Omental fat pad (tissue), 4 donors: ENCODE data around the gene CRIP1. TPM values are rescaled to one million over a fixed set of nuclear protein-coding genes. Genes with fewer than 3 reads are reported as not detected.

Source experiments
- ATAC-seq: fragments of 150-250 bp; one replicate; pipeline ENCODE4 v1.9.1; 2016; ENCODE audit warnings: mild to moderate bottlenecking, moderate library complexity; ENCODE audit not compliant: low FRiP score
- DNase-seq: peaks from one replicate; pipeline ENCODE4 v3.0.0-alpha.2; 2019; ENCODE audit warnings: low spot score
- total RNA-seq, 4 donors: library from RNA; depleted of rRNA; stranded (reverse); fragments of >200 nt; gene quantifications; one replicate each; pipeline ENCODE4 v1.1.0, GENCODE V29; 2016
- TF ChIP-seq, protein P1 (sequence below), 3 donors: fragments of 450-650 bp; IDR thresholded peaks; one replicate each; pipeline ENCODE4 v1.5.1; 2016 to 2017; ENCODE audit warnings: antibody characterized with exemption in 3 of 3, mild to moderate bottlenecking in 3 of 3, moderate library complexity in 2 of 3

Gene CRIP1
- total RNA-seq, 4 donors from 2014 or later: 18.5 to 88.6 (median 43.9) TPM

DNA sequence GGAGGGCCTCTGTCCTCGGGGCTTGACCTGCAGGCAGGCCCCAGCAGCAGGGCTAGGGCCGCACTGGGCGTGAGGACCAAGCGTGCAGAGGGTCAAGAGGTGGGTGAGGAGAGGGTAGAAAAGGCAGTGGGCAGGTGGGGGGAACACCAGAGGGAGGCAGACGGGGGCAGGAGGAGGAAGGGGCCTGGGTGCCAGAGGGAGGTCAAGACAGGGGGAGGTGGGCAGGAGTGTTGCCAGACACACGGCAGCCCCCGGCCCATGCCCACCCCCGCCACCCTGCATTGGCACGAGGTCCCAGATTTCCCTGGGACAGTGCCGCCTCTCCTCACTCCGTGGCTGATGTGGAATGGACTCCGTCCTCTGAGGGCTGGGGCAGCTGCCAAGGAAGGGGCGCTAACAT is 47.9 kb downstream of the CRIP1 start:
- TF ChIP-seq, protein P1, sequence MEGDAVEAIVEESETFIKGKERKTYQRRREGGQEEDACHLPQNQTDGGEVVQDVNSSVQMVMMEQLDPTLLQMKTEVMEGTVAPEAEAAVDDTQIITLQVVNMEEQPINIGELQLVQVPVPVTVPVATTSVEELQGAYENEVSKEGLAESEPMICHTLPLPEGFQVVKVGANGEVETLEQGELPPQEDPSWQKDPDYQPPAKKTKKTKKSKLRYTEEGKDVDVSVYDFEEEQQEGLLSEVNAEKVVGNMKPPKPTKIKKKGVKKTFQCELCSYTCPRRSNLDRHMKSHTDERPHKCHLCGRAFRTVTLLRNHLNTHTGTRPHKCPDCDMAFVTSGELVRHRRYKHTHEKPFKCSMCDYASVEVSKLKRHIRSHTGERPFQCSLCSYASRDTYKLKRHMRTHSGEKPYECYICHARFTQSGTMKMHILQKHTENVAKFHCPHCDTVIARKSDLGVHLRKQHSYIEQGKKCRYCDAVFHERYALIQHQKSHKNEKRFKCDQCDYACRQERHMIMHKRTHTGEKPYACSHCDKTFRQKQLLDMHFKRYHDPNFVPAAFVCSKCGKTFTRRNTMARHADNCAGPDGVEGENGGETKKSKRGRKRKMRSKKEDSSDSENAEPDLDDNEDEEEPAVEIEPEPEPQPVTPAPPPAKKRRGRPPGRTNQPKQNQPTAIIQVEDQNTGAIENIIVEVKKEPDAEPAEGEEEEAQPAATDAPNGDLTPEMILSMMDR (IDR thresholded peaks at IDR 0.05): no peak
- ATAC-seq: no peak
- no peak for DNase-seq

DNA sequence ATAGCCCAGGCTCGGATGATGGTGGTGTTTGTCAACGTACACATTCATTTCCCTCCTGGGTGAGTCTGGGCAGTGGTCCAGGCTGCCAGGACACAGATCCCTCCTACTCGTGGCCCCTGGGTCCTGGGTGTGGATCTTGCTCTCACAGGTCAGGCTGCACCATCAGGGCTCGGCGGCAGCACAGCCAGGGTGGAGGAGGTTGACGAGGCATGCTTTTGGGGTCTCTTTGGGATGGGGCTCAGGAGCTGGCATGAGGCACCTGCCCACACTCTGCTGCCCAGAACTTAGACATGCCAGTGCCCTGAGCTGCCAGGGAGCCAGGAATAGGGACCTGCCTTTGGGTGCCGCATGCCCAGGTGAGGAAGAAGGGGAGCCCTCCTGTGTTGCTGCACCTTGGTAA is 49.4 kb downstream of the CRIP1 start:
- TF ChIP-seq, protein P1 (IDR thresholded peaks at IDR 0.05): no peak
- no peak for ATAC-seq
- DNase-seq: no peak

DNA sequence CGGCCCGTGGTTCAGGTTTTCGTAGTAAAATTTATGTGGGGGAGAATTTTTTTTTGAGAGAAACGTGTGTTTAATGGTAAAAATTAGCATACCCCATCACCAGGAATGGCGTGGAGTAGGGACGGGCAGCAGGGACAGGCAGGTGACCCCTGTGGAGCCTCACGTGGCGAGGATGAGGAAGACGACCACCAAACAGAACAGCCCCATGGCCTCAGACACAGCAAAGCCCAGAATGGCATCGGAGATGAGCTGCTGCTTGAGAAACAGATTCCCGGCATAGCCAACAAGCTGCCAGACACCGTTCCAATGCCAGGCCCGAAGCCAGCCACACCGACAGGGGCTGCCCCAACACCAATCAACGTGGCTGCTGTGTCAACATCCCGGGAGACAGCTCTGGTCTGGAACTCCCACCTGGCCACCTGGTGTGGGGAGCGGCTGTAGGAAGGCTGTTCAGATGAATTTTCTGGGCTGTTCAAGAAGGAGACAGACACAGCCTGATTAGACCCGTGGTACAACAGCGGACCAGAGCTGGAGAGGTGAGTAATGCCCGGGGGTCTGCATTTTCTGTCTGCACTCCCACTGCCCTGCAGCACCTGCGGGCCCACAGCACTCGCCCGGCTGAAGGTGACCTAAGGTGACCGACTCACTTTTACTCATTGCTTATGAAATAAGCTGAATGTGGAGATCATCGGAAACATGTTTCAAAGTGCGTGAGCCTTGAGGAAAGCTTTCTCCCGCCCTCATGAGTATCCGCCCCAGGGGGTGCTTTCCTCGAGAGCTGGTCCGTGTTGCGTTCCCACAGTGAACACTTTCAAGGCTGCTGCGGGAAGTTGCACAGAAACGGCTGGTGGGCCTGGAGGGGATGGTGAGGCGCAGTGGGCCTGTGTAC is 50.2 kb downstream of the CRIP1 start:
- DNase-seq (no peak), ATAC-seq (no peak)
- TF ChIP-seq, protein P1 (IDR thresholded peaks at IDR 0.05): no peak

DNA sequence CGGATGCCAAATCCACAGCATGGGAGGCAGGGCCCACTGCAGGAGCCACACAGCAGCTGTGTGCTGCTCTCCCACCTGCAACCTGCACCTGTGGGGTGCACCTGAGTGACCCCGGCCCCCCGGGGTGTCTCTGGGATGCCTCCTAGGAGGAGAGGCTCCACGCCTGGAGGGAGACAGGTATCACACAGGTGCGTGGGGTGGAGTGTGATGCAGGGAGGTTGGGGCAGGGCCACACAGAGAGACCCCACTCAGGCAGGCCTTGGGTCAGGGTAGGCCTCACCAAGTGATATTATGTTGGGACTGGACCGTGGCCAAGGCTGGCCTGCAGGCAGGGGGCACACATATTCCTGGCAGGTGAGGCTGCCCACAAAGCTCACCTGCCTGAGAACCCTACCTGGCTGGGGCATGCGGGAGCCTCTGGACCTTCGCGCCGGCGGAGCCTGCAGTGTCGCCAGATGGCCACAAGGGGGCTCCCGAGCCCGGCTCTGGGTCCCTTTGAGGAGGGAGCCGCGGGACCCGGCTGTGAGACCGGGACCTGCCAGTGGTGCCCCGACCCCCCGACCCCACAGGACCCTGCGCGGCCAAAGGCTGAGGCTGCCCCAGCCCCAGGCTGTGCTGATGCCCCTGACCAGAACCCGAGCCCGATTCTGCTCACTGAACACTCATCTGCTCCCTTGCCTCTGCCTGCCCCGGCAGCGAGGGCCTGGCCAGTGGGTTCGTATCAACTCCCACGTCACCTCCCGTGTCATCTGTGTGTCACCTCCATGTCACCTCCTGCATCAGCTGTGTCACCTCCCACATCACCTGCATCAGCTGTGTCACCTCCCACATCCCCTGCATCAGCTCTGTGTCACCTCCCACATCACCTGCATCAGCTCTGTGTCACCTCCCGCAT is 51.1 kb downstream of the CRIP1 start:
- TF ChIP-seq, protein P1 (IDR thresholded peaks at IDR 0.05): peak in 2 of 3 donors; percentile 81 to 83
- DNase-seq (peak; percentile 55), ATAC-seq (peak; percentile 25)

Other genes with a start within 250 kb of the CRIP1 start
- gene BTBD6, start 238.4 kb upstream of the CRIP1 start, total RNA-seq: 10 to 100 TPM; 63.9 to 95.4 (median 67.9) TPM
- 10 to 100 TPM; 22.8 to 46.5 (median 30.7) TPM for gene BRF1, start 185.9 kb upstream of the CRIP1 start, total RNA-seq
- 10 to 100 TPM; 47.5 to 78.5 (median 68.9) TPM for gene PACS2, start 172.1 kb upstream of the CRIP1 start, total RNA-seq
- gene TEX22, start 88.3 kb upstream of the CRIP1 start, total RNA-seq: under 1 TPM in 2 of 4 donors, not detected in 2; 0.24 to 0.47 TPM
- 10 to 100 TPM; 35.4 to 72.5 (median 59.7) TPM for gene MTA1, start 67.1 kb upstream of the CRIP1 start, total RNA-seq
- gene CRIP2, start 12.1 kb upstream of the CRIP1 start, total RNA-seq: 100 to 1,000 TPM in 2 of 4 donors, 10 to 100 TPM in 2; 63.4 to 177 (median 122) TPM
- 10 to 100 TPM in 2 of 4 donors, 1 to 10 TPM in 2; 2.8 to 18.9 (median 7.4) TPM for gene TEDC1, start 4.4 kb downstream of the CRIP1 start, total RNA-seq
- 1 to 10 TPM; 3.5 to 5.6 (median 4.1) TPM for gene TMEM121, start 39.7 kb downstream of the CRIP1 start, total RNA-seq